Naive B cell (primary cell): ENCODE data around the gene MED29. TPM values are rescaled to one million over a fixed set of nuclear protein-coding genes. Genes with fewer than 3 reads are reported as not detected.

ENCODE experiments used
- ATAC-seq, 2 donors: fragments of 150-1000 bp; cut with Tn5 transposase; 2 replicates each; pipeline ENCODE4 v1.10.0; 2021; ENCODE audit warnings: low read depth in 2 of 2, mild to moderate bottlenecking in 2 of 2, moderate library complexity in 2 of 2
- DNase-seq: peaks from one replicate; pipeline ENCODE4 v3.0.0; 2022
- H3K27ac Mint-ChIP-seq, 6 donors: one replicate each; pipeline ENCODE4 v1.8.0; 2020 to 2022; ENCODE audit warnings: mild to moderate bottlenecking in 6 of 6, mixed read lengths in 6 of 6, moderate library complexity in 5 of 6, inconsistent platforms in 2 of 6
- H3K27me3 Mint-ChIP-seq, 3 donors: one replicate each; pipeline ENCODE4 v1.8.0; 2021 to 2022; ENCODE audit warnings: mixed read lengths in 3 of 3, mild to moderate bottlenecking in 1 of 3
- H3K36me3 Mint-ChIP-seq, 2 donors: one replicate each; pipeline ENCODE4 v1.8.0; 2020 to 2022; ENCODE audit warnings: mixed read lengths in 2 of 2, inconsistent platforms in 1 of 2, mild to moderate bottlenecking in 1 of 2
- H3K4me1 Mint-ChIP-seq, 3 donors: one replicate each; pipeline ENCODE4 v1.8.0; 2020 to 2022; ENCODE audit warnings: mixed read lengths in 3 of 3, inconsistent platforms in 1 of 3, mild to moderate bottlenecking in 1 of 3, moderate library complexity in 1 of 3
- H3K4me3 Mint-ChIP-seq, 8 donors: one replicate each; pipeline ENCODE4 v1.8.0; 2020 to 2022; ENCODE audit warnings: mild to moderate bottlenecking in 8 of 8, mixed read lengths in 8 of 8, moderate library complexity in 8 of 8, inconsistent platforms in 2 of 8
- H3K9me3 Mint-ChIP-seq, 7 donors: one replicate each; pipeline ENCODE4 v1.8.0; 2020 to 2022; ENCODE audit warnings: mixed read lengths in 7 of 7, mild to moderate bottlenecking in 5 of 7, inconsistent platforms in 2 of 7, moderate library complexity in 1 of 7
- polyA plus RNA-seq, 6 donors: library from polyadenylated mRNA; unstranded; fragments of 300-500 nt; fragmentation: Illumina TruSeq; gene quantifications; one replicate each; pipeline ENCODE4 v1.2.3, GENCODE V29; 2021; ENCODE audit warnings: low read depth in 6 of 6

The MED29 gene
- polyA plus RNA-seq, 6 donors from 2014 or later, result 31.9 to 68.1 (median 57.5) TPM

GRCh38 chr19:39412867-39413271, 21.7 kb downstream of the MED29 start:
- DNase-seq, result no peak
- H3K27ac Mint-ChIP-seq, result peak overlapping the region; percentile 68 to 100 (median 99)
- no peak for ATAC-seq
- peak overlapping the region; percentile 83 to 99 (median 96) for H3K4me3 Mint-ChIP-seq
- peaks cover 0 to 2% (median 1%) of the 10 kb centered on the region in 7 donors for H3K9me3 Mint-ChIP-seq
- H3K27me3 Mint-ChIP-seq, result peaks cover 0 to 7% (median 0%) of the 10 kb centered on the region in 3 donors
- H3K4me1 Mint-ChIP-seq, result peaks cover 43 to 60% (median 54%) of the 10 kb centered on the region in 3 donors
- H3K36me3 Mint-ChIP-seq, result peaks cover 7 to 14% of the 10 kb centered on the region in 2 donors

- H3K9me3 Mint-ChIP-seq, result peaks cover 0 to 2% (median 1%) of the 10 kb centered on the region in 7 donors
- ATAC-seq, result no peak
- peaks cover 41 to 54% (median 51%) of the 10 kb centered on the region in 3 donors for H3K4me1 Mint-ChIP-seq
- peaks cover 7 to 8% of the 10 kb centered on the region in 2 donors for H3K36me3 Mint-ChIP-seq
- peak overlapping the region; percentile 83 to 99 (median 96) for H3K4me3 Mint-ChIP-seq
- peak overlapping the region; percentile 85 to 100 (median 98) for H3K27ac Mint-ChIP-seq
- no peak for DNase-seq
- peaks cover 0 to 7% (median 0%) of the 10 kb centered on the region in 3 donors for H3K27me3 Mint-ChIP-seq
Observed at GRCh38 chr19:39413272-39413910, 22.2 kb downstream of the MED29 start.

- ATAC-seq (no peak), DNase-seq (no peak)
- Mint-ChIP-seq H3K9me3 (peaks cover 0 to 2% (median 0%) of the 10 kb centered on the region in 7 donors), H3K4me1 (peaks cover 35 to 48% (median 44%) of the 10 kb centered on the region in 3 donors), H3K27me3 (peaks cover 0 to 7% (median 0%) of the 10 kb centered on the region in 3 donors), H3K4me3 (peak overlapping the region; percentile 79 to 98 (median 90)), H3K27ac (peak overlapping the region; percentile 85 to 98 (median 94)), H3K36me3 (peaks cover under 1 to 2% of the 10 kb centered on the region in 2 donors)
Observed at GRCh38 chr19:39413911-39414608, 22.9 kb downstream of the MED29 start.

- H3K36me3 Mint-ChIP-seq, result no peaks in the 10 kb centered on the region
- no peak for DNase-seq
Observed at GRCh38 chr19:39415111-39416046, 24.2 kb downstream of the MED29 start.

GRCh38 chr19:39416152-39417120, 25.3 kb downstream of the MED29 start:
- H3K27me3 Mint-ChIP-seq, result peaks cover 0 to 7% (median 0%) of the 10 kb centered on the region in 3 donors
- peak overlapping the region in 3 of 6 donors; percentile 27 to 86 (median 30) for H3K27ac Mint-ChIP-seq
- H3K36me3 Mint-ChIP-seq, result no peaks in the 10 kb centered on the region
- H3K4me1 Mint-ChIP-seq, result peaks cover 21 to 30% (median 25%) of the 10 kb centered on the region in 3 donors
- peak overlapping the region in 2 of 8 donors; percentile 60 to 68 for H3K4me3 Mint-ChIP-seq
- H3K9me3 Mint-ChIP-seq, result peaks cover 0 to 2% (median 0%) of the 10 kb centered on the region in 7 donors
- DNase-seq (no peak), ATAC-seq (no peak)

More at GRCh38 chr19:39415111-39416046, 24.2 kb downstream of the MED29 start:
- Mint-ChIP-seq H3K27me3 (peaks cover 0 to 7% (median 0%) of the 10 kb centered on the region in 3 donors), H3K4me1 (peaks cover 32 to 41% (median 36%) of the 10 kb centered on the region in 3 donors), H3K27ac (peak overlapping the region in 3 of 6 donors; percentile 2 to 98 (median 80)), H3K4me3 (peak overlapping the region in 4 of 8 donors; percentile 60 to 69 (median 64)), H3K9me3 (peaks cover 0 to 2% (median 0%) of the 10 kb centered on the region in 7 donors)
- ATAC-seq, result no peak

- DNase-seq, result no peak
- Mint-ChIP-seq H3K4me1 (peaks cover 15 to 20% (median 16%) of the 10 kb centered on the region in 3 donors), H3K4me3 (peak overlapping the region in 2 of 8 donors; percentile 21 to 66), H3K9me3 (no peaks in the 10 kb centered on the region), H3K36me3 (no peaks in the 10 kb centered on the region), H3K27me3 (no peaks in the 10 kb centered on the region), H3K27ac (peak overlapping the region in 4 of 6 donors; percentile 27 to 95 (median 79))
- peak; percentile 27 to 35 for ATAC-seq
Observed at GRCh38 chr19:39417463-39418181, 26.4 kb downstream of the MED29 start.

- peak overlapping the region in 2 of 8 donors; percentile 36 to 46 for H3K4me3 Mint-ChIP-seq
Observed at GRCh38 chr19:39419003-39419402, 27.8 kb downstream of the MED29 start.

GRCh38 chr19:39420769-39421168, 29.6 kb downstream of the MED29 start:
- H3K4me1 Mint-ChIP-seq, result peaks cover 5 to 9% (median 7%) of the 10 kb centered on the region in 3 donors
- H3K36me3 Mint-ChIP-seq, result no peaks in the 10 kb centered on the region
- H3K27me3 Mint-ChIP-seq, result no peaks in the 10 kb centered on the region
- DNase-seq (no peak), ATAC-seq (no peak)
- H3K4me3 Mint-ChIP-seq, result no peak overlapping the region
- no peak overlapping the region for H3K27ac Mint-ChIP-seq
- H3K9me3 Mint-ChIP-seq, result no peaks in the 10 kb centered on the region

More at GRCh38 chr19:39419003-39419402, 27.8 kb downstream of the MED29 start:
- Mint-ChIP-seq H3K27me3 (no peaks in the 10 kb centered on the region), H3K4me1 (peaks cover 11 to 18% (median 11%) of the 10 kb centered on the region in 3 donors), H3K27ac (peak overlapping the region in 1 of 6 donors; percentile 66), H3K9me3 (no peaks in the 10 kb centered on the region), H3K36me3 (no peaks in the 10 kb centered on the region)
- DNase-seq, result no peak
- ATAC-seq, result no peak

- no peaks in the 10 kb centered on the region for H3K9me3 Mint-ChIP-seq
- no peaks in the 10 kb centered on the region for H3K36me3 Mint-ChIP-seq
- DNase-seq (no peak), ATAC-seq (no peak)
- peaks cover 7 to 13% (median 11%) of the 10 kb centered on the region in 3 donors for H3K4me1 Mint-ChIP-seq
- no peaks in the 10 kb centered on the region for H3K27me3 Mint-ChIP-seq
- no peak overlapping the region for H3K4me3 Mint-ChIP-seq
- no peak overlapping the region for H3K27ac Mint-ChIP-seq
Observed at GRCh38 chr19:39422020-39422419, 30.8 kb downstream of the MED29 start.

- no peaks in the 10 kb centered on the region for H3K36me3 Mint-ChIP-seq
- H3K4me1 Mint-ChIP-seq, result peaks cover 3 to 13% (median 6%) of the 10 kb centered on the region in 3 donors
- H3K4me3 Mint-ChIP-seq, result no peak overlapping the region
- no peaks in the 10 kb centered on the region for H3K27me3 Mint-ChIP-seq
- no peak for DNase-seq
- H3K27ac Mint-ChIP-seq, result peak overlapping the region in 2 of 6 donors; percentile 59 to 67
- ATAC-seq, result no peak
- H3K9me3 Mint-ChIP-seq, result no peaks in the 10 kb centered on the region
Observed at GRCh38 chr19:39423258-39424086, 32.3 kb downstream of the MED29 start.

GRCh38 chr19:39424934-39425333, 33.8 kb downstream of the MED29 start:
- peak overlapping the region in 2 of 6 donors; percentile 63 to 80 for H3K27ac Mint-ChIP-seq

More at GRCh38 chr19:39424934-39425333, 33.8 kb downstream of the MED29 start:
- Mint-ChIP-seq H3K4me3 (no peak overlapping the region), H3K36me3 (no peaks in the 10 kb centered on the region), H3K9me3 (no peaks in the 10 kb centered on the region), H3K27me3 (no peaks in the 10 kb centered on the region), H3K4me1 (peaks cover 3 to 13% (median 6%) of the 10 kb centered on the region in 3 donors)
- ATAC-seq (no peak), DNase-seq (no peak)
